ENCODE measurements around the gene GGTLC2.
"Not testable (repeated sequence)": the region's sequence is repeated elsewhere in the genome, so short reads cannot be mapped to it uniquely, and the experiment has no call there.

GGTLC2 gene

DNA sequence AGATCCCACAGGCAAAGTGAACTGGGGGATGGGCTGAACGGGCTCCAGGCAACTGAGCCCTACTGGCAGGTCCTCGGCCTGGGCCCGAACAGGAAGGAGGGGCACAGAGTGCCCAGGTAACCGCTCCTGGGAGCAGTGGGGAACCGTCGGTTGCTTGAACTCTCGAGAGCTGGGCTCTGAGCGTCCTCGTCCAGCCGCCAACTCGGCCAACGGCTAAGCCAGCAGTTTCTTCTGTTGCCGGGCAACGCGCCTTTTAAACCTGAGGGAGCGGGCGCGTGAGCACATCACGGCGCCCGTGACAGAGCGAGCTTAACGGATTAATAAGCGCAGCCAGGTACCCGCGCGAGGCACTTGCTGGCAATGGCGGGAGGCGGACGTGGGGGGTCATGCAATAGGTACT, at the start of gene GGTLC2:
Gene GGTLC2, plus strand, starts transcription at position 301 of the 400 bp plus-strand sequence. CDS start 1,732 bp downstream, outside the sequence.
- not testable (repeated sequence) for H3K9ac ChIP-seq (ENCODE audit: low read length); H3K4me1 ChIP-seq (ENCODE audit: control insufficient read depth, insufficient read depth, low read length); H3K4me3 ChIP-seq (ENCODE audit: low read length); DNase-seq (ENCODE audit: low read depth); H3K9me3 ChIP-seq (ENCODE audit: control insufficient read depth, low read length); H3K36me3 ChIP-seq (ENCODE audit: control insufficient read depth, insufficient read depth, low read length, severe bottlenecking); H3K27me3 ChIP-seq (replicated peaks; ENCODE audit: control insufficient read depth, insufficient read depth, low read length)

DNA sequence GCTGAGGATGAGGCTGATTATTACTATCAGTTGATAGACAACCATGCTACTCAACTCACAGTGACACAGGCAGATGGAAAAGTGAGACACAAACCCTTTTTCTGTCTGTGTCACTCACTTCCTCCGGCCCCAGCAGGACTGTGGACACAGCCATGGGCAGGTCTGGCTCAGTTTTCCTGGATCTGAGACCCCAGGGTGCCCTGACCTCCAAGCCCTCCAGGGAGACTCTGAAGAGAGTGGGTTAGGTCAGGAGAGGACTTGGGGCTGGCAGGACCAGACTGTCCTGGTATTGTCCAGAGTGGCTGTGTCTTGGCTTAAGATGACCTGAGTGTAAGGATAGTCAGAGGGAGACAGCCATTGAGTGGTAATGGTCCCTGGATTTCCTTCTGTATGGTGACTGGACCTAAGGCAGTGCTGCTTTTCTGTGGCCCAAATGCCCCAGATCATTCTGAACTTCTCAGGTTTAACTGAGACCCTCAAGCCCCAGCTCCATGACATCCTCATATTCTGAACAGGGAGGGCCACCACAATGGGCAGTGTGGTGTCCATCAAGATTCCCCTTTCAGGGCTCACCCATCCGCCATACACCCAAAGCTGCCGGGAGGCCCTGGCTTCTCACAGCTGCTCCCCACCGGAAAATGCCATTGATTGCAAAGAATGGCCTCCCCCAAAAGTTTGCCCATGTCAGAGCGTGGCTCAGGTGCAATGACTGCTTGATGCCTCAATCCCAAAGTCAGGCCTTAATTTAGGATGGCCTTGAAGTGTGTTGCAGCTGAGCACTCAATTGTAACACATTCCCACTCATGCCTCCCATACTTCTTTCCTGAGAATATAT, 49.2 kb upstream of the GGTLC2 start:
- H3K4me1 ChIP-seq (ENCODE audit: control insufficient read depth, insufficient read depth, low read length), result no peaks in the 10 kb centered on the region
- H3K27me3 ChIP-seq (replicated peaks; ENCODE audit: control insufficient read depth, insufficient read depth, low read length), result peaks cover 57% of the 10 kb centered on the region
- no peak overlapping the region for H3K9ac ChIP-seq (ENCODE audit: low read length)
- no peaks in the 10 kb centered on the region for H3K36me3 ChIP-seq (ENCODE audit: control insufficient read depth, insufficient read depth, low read length, severe bottlenecking)
- H3K4me3 ChIP-seq (ENCODE audit: low read length), result no peak overlapping the region
- no peak for DNase-seq (ENCODE audit: low read depth)
- H3K9me3 ChIP-seq (ENCODE audit: control insufficient read depth, low read length), result no peaks in the 10 kb centered on the region

DNA sequence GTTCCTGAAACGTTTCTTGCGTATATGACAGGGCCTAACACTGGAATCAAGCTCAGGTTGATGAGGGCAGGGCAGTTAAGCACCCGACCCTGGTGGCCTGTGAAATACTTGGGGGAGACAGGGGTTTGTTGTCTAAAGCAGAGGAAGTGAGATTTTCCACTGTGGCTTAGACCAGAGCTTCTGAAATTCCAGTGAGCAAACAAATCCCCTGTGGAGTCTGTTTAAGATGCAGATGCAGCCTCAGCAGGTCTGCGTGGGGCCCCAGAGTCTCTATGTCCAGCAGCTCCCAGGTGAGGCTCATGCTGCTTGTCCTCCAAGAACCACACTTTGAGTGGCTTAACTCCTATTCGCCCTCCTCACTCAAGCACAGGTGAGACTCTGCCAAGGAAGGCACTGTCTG, 46.3 kb upstream of the GGTLC2 start:
- no peak overlapping the region for H3K9ac ChIP-seq (ENCODE audit: low read length)
- no peak for DNase-seq (ENCODE audit: low read depth)
- peaks cover 51% of the 10 kb centered on the region for H3K27me3 ChIP-seq (replicated peaks; ENCODE audit: control insufficient read depth, insufficient read depth, low read length)
- no peak overlapping the region for H3K4me3 ChIP-seq (ENCODE audit: low read length)
- H3K36me3 ChIP-seq (ENCODE audit: control insufficient read depth, insufficient read depth, low read length, severe bottlenecking), result no peaks in the 10 kb centered on the region
- H3K9me3 ChIP-seq (ENCODE audit: control insufficient read depth, low read length), result no peaks in the 10 kb centered on the region
- H3K4me1 ChIP-seq (ENCODE audit: control insufficient read depth, insufficient read depth, low read length), result no peaks in the 10 kb centered on the region

DNA sequence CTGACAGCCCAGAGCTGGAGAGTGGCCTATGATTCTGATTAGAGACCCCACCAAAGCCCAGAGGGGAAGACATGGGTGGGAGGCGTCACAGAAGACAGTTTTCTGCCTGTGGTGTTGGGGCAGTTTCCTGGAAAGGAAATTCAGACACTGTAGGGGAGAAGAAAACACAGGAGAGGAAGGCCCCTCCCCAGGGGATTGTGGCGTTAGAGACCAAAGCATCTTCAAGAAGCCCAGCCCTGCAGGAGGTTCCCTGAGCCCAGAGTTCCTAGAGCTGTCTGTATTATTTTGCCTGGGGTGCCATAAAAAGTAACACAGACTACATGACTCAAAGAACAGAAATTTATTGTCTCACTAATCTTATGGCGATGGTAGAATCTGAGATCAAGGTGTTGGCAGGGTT, 45.2 kb upstream of the GGTLC2 start:
- Histone ChIP-seq H3K9me3 (ENCODE audit: control insufficient read depth, low read length) (no peaks in the 10 kb centered on the region), H3K4me3 (ENCODE audit: low read length) (no peak overlapping the region), H3K9ac (ENCODE audit: low read length) (no peak overlapping the region), H3K36me3 (ENCODE audit: control insufficient read depth, insufficient read depth, low read length, severe bottlenecking) (no peaks in the 10 kb centered on the region), H3K27me3 (replicated peaks; ENCODE audit: control insufficient read depth, insufficient read depth, low read length) (peaks cover 59% of the 10 kb centered on the region), H3K4me1 (ENCODE audit: control insufficient read depth, insufficient read depth, low read length) (no peaks in the 10 kb centered on the region)
- DNase-seq (ENCODE audit: low read depth), result no peak

DNA sequence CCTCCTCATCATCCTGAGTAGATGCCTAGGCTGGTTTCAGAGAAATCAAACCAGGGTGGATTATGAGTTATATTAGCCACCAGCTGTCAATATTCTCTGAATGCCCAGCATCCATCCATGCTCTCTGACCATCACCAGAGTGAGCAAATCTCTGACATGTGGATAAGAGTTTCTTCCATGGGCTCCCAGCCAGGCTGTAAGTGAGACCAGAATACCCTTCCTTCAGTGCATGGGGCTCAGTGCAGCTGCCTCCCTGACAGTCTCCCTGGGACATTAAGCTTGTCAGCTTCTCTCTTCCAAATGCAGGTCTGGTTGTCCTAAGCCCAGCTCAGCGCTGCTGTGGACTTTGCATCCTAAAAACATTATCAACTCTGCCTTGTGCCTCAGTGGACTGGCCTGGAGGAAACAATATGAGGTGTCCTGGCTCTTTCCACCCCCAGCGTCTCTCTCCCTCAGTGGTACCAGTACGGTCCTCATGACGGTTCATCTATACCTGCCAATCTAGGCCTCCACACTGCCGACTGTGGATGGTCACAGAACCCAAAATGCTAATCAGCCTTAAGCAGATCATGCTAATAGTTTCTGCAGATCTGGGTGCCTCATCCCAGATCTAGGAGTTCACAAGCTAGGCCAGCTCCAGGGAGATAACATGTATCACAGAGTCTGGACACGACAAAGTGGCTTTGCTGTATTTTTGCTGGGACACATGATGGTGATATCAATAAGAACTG, 43.7 kb upstream of the GGTLC2 start:
- DNase-seq (ENCODE audit: low read depth), result no peak
- Histone ChIP-seq H3K4me1 (ENCODE audit: control insufficient read depth, insufficient read depth, low read length) (no peaks in the 10 kb centered on the region), H3K9me3 (ENCODE audit: control insufficient read depth, low read length) (no peaks in the 10 kb centered on the region), H3K4me3 (ENCODE audit: low read length) (no peak overlapping the region), H3K9ac (ENCODE audit: low read length) (no peak overlapping the region), H3K27me3 (replicated peaks; ENCODE audit: control insufficient read depth, insufficient read depth, low read length) (peaks cover 64% of the 10 kb centered on the region), H3K36me3 (ENCODE audit: control insufficient read depth, insufficient read depth, low read length, severe bottlenecking) (no peaks in the 10 kb centered on the region)

DNA sequence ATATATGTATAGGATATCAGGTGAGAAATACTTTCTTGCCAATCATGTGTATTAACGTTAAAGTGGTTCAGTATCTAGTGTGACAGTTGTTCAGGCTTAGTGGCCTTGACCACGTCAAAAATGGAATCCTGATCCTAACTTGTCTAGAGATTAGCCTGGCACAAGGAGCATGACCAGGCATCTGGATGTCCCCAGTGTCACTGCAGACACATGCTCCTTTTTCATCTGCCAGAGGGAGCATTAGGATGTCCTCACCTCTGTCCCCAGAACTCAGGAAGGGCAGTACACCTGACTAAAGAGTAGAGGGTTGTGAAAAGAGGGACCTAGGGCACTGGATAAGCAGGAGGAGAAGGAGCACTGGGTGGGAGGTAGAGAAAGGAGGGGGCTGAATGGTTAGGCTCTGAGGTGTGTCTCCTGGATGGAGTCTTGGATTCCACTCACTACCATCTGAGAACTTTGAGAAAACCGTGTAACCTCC, 40.9 kb upstream of the GGTLC2 start:
- peaks cover 51% of the 10 kb centered on the region for H3K27me3 ChIP-seq (replicated peaks; ENCODE audit: control insufficient read depth, insufficient read depth, low read length)

DNA sequence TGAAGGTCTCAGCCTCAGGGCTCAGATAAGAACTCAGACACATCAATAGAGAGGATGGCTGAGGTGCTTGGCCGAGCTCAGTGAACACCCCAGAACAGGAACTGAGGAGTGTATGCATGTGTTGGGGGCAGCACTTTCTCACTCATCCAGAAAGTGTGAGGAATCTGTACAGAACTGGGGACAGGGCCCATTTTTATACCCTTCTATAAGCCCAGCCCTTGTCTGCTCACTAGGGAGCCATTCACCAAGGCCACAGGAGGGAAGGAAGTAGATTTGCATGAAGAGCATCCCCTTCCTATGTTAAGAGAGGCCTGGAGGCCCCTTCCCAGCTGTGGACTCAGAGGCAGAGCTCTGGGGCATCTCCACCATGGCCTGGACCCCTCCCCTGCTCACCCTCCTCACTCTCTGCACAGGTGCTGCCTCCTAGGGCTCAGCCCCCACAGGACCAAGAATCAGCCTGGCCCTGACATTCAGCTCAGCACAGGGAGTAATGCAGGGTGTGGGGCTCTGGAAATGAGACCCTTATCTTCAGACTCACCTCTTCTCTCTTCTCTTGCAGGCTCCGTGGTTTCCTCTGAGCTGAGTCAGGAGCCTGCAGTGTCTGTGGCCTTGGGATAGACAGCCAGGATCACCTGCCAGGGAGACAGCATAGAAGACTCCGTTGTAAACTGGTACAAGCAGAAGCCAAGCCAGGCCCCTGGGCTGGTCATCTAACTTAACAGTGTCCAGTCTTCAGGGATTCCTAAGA, 39.9 kb upstream of the GGTLC2 start:
- H3K36me3 ChIP-seq (ENCODE audit: control insufficient read depth, insufficient read depth, low read length, severe bottlenecking), result no peaks in the 10 kb centered on the region
- no peaks in the 10 kb centered on the region for H3K4me1 ChIP-seq (ENCODE audit: control insufficient read depth, insufficient read depth, low read length)
- H3K9me3 ChIP-seq (ENCODE audit: control insufficient read depth, low read length), result peaks cover 15% of the 10 kb centered on the region
- peaks cover 42% of the 10 kb centered on the region for H3K27me3 ChIP-seq (replicated peaks; ENCODE audit: control insufficient read depth, insufficient read depth, low read length)
- DNase-seq (ENCODE audit: low read depth), result no peak
- H3K9ac ChIP-seq (ENCODE audit: low read length), result no peak overlapping the region
- H3K4me3 ChIP-seq (ENCODE audit: low read length), result no peak overlapping the region

More for the DNA sequence above, 40.9 kb upstream of the GGTLC2 start:
- Histone ChIP-seq H3K36me3 (ENCODE audit: control insufficient read depth, insufficient read depth, low read length, severe bottlenecking) (no peaks in the 10 kb centered on the region), H3K9me3 (ENCODE audit: control insufficient read depth, low read length) (peaks cover 15% of the 10 kb centered on the region), H3K4me1 (ENCODE audit: control insufficient read depth, insufficient read depth, low read length) (no peaks in the 10 kb centered on the region), H3K9ac (ENCODE audit: low read length) (no peak overlapping the region), H3K4me3 (ENCODE audit: low read length) (no peak overlapping the region)
- no peak for DNase-seq (ENCODE audit: low read depth)

DNA sequence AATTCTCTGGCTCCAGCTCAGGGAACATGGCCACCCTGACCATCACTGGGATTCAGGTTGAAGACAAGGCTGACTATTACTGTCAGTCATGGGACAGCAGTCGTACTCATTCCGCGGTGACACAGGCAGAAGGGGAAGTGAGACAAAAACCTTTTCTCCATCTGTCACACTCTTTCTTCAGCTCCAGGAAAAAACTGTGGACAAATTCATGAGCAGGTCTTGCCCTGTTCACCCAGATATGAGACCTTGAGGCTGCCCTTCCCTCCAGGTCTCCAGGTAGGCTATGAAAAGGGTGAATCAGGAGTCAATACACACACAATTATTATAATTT, 39.4 kb upstream of the GGTLC2 start:
- H3K9ac ChIP-seq (ENCODE audit: low read length), result no peak overlapping the region
- H3K36me3 ChIP-seq (ENCODE audit: control insufficient read depth, insufficient read depth, low read length, severe bottlenecking), result no peaks in the 10 kb centered on the region
- no peak for DNase-seq (ENCODE audit: low read depth)
- no peaks in the 10 kb centered on the region for H3K4me1 ChIP-seq (ENCODE audit: control insufficient read depth, insufficient read depth, low read length)
- peaks cover 15% of the 10 kb centered on the region for H3K9me3 ChIP-seq (ENCODE audit: control insufficient read depth, low read length)
- H3K27me3 ChIP-seq (replicated peaks; ENCODE audit: control insufficient read depth, insufficient read depth, low read length), result peaks cover 38% of the 10 kb centered on the region
- no peak overlapping the region for H3K4me3 ChIP-seq (ENCODE audit: low read length)

DNA sequence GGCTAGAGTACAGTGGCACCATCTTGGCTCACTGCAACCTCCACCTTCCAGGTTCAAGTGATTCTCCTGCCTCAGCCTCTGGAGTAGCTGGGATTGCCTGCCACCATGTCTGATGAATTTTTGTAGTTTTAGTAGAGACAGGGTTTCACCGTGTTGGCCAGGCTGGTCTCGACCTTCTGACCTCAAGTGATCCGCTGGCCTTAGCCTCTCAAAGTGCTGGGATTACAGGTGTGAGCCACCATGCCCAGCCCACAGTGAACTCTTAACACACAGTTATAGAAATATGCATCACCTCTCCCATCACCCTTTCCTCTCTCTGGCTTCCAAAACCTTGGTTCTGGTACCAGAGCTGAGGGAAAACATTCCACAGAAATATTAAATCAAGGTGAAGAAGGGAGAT, 36.4 kb upstream of the GGTLC2 start:
- peaks cover 28% of the 10 kb centered on the region for H3K27me3 ChIP-seq (replicated peaks; ENCODE audit: control insufficient read depth, insufficient read depth, low read length)
- H3K36me3 ChIP-seq (ENCODE audit: control insufficient read depth, insufficient read depth, low read length, severe bottlenecking); DNase-seq (ENCODE audit: low read depth): not testable (repeated sequence)

DNA sequence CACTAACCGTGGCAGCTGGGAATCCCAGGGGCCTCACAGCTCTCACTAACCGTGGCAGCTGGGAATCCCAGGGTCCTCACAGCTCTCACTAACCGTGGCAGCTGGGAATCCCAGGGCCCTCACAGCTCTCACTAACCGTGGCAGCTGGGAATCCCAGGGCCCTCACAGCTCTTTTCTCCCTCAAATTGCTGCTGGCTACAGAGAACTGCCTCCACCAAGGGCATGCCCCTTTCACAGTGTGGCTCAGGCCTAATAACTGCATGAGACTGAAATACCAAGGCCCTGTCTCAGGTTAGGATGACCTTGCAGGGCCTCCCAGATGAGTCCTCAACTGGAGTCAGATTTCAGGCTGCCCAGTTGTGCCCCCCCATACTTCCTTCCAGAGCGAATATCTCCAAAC, 35.1 kb upstream of the GGTLC2 start:
- Histone ChIP-seq H3K9ac (ENCODE audit: low read length) (no peak overlapping the region), H3K4me1 (ENCODE audit: control insufficient read depth, insufficient read depth, low read length) (no peaks in the 10 kb centered on the region), H3K4me3 (ENCODE audit: low read length) (no peak overlapping the region), H3K27me3 (replicated peaks; ENCODE audit: control insufficient read depth, insufficient read depth, low read length) (peaks cover 20% of the 10 kb centered on the region), H3K36me3 (ENCODE audit: control insufficient read depth, insufficient read depth, low read length, severe bottlenecking) (no peaks in the 10 kb centered on the region), H3K9me3 (ENCODE audit: control insufficient read depth, low read length) (peaks cover 15% of the 10 kb centered on the region)
- DNase-seq (ENCODE audit: low read depth), result no peak

More for the DNA sequence above, 36.4 kb upstream of the GGTLC2 start:
- not testable (repeated sequence) for H3K4me1 ChIP-seq (ENCODE audit: control insufficient read depth, insufficient read depth, low read length); H3K4me3 ChIP-seq (ENCODE audit: low read length); H3K9ac ChIP-seq (ENCODE audit: low read length)
- H3K9me3 ChIP-seq (ENCODE audit: control insufficient read depth, low read length), result peaks cover 15% of the 10 kb centered on the region

DNA sequence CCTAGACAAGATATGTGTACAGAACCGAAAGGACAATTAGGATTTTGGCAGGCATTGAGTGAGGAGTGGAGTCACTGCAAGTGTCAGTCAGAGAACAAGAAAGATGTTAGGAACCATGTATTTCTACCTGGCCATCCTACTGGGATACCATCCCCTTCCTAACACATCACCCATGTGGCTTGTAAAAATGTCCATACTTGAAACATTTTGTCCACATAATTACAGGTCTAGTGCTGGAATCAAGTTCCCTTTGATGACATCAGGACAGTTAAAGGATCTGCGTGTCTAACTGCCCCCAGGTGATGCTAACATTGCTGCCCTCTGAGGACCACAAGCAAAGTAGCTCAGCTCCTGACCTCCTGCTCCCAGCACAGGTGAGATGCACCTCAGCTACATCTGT, 31.9 kb upstream of the GGTLC2 start:
- Histone ChIP-seq H3K9me3 (ENCODE audit: control insufficient read depth, low read length) (peaks cover 10% of the 10 kb centered on the region), H3K4me3 (ENCODE audit: low read length) (no peak overlapping the region), H3K36me3 (ENCODE audit: control insufficient read depth, insufficient read depth, low read length, severe bottlenecking) (no peaks in the 10 kb centered on the region), H3K27me3 (replicated peaks; ENCODE audit: control insufficient read depth, insufficient read depth, low read length) (peaks cover 36% of the 10 kb centered on the region), H3K9ac (ENCODE audit: low read length) (no peak overlapping the region), H3K4me1 (ENCODE audit: control insufficient read depth, insufficient read depth, low read length) (no peaks in the 10 kb centered on the region)
- DNase-seq (ENCODE audit: low read depth), result no peak

Data from adipocyte (in vitro differentiated cells).